NOMO-1 treated with DMSO at 0.1 percent for 48 hours (cell line): Measurements from ENCODE around the gene DOK7.
"Not testable (repeated sequence)": the region's sequence is repeated elsewhere in the genome, so short reads cannot be mapped to it uniquely, and the experiment has no call there.

ENCODE experiments used
- DNase-seq: peaks from one replicate; lab custom pipeline; 2025; ENCODE audit not compliant: unreplicated experiment; lab: John Stamatoyannopoulos, UW

DOK7 gene

DNA sequence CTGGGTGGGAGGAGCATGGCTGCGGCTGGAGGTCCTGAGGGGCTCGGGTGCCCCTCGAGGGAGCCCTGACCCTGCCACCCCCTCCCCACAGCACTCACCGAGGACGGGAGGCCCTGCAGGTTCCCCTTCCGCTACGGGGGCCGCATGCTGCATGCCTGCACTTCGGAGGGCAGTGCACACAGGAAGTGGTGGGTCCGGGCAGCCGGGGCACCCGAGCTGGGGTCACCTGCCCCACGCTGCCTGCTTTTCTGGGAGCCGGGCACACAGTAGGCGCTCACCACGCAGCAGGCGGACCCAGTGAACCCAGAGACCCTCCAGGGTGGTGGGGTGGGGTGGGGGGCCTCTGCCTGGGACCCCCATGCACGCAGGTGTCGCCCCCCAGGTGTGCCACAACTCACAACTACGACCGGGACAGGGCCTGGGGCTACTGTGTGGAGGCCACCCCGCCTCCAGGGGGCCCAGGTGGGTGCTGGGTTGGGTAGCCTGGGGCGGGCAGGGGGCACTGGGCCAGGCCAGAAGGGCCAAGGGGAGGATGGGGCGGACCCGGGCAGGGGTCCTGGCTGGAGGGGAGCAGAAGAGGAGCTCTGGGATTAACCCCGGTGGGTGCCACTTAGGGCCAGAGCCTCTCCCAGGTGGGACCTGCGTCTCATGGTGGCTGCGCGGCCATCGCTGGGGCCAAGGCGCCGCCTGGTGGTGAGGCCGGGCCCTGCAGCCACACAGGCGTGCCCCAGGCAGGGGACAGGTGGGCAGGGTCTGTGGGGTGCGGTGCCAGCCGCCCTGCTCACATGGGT is 20.0 kb upstream of the DOK7 start:
- DNase-seq, result peak; percentile 36

- DNase-seq, result no peak
Measured at GRCh38 chr4:3443750-3444309, 19.3 kb upstream of the DOK7 start.

DNA sequence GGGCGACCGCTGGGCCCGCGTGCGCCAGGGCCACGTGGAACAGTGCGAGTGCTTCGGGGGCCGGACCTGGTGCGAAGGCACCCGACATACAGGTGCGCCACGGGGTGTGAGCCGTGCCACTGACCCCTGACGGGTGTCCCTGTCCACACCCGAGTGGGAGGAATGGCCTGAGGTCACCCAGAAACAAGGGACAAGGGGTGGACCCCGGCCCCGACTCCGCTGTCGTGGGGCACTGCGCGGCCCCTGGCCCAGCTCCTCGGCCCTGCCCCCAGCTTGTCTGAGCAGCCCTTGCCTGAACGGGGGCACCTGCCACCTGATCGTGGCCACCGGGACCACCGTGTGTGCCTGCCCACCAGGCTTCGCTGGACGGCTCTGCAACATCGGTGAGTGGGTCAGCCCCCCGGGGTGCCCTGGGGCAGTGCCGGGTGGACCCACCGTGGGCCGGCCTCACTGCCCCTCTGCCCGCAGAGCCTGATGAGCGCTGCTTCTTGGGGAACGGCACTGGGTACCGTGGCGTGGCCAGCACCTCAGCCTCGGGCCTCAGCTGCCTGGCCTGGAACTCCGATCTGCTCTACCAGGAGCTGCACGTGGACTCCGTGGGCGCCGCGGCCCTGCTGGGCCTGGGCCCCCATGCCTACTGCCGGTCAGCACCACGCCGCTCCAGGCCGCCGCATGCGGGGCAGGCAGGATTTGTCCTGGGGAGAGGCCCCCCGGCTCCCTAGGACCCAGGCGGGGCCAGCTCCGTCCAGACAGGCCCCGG is 18.6 kb upstream of the DOK7 start:
- DNase-seq, result no peak

GRCh38 chr4:3445111-3445820 is 17.8 kb upstream of the DOK7 start:
- no peak for DNase-seq

DNA sequence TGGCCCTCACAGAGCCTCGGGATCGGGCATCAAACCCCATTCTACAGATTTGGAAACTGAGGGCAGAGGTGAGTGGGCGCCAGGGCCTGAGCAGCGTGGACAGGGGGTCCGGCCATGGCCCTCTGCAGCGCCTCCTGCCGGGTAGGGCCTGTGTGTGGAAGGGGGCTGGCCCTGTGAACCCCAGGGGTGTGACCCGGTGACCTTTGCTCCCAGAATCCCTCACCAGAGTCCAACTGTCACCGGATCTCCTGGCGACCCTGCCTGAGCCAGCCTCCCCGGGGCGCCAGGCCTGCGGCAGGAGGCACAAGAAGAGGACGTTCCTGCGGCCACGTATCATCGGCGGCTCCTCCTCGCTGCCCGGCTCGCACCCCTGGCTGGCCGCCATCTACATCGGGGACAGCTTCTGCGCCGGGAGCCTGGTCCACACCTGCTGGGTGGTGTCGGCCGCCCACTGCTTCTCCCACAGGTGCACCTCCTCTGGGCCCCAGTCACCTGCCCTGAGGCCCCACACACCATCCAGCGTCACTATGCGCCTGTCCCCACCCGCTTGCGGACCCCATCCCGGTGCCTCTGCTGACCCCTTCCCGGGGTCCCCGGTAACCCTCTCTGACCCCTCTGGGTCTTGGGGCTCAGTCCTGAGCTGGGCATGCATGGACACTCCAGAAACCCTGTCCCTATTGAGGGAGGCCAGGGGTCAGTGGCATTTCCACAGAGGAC is 17.1 kb upstream of the DOK7 start:
- DNase-seq, result no peak

- no peak for DNase-seq
Measured at GRCh38 chr4:3446631-3447320, 16.3 kb upstream of the DOK7 start.

DNA sequence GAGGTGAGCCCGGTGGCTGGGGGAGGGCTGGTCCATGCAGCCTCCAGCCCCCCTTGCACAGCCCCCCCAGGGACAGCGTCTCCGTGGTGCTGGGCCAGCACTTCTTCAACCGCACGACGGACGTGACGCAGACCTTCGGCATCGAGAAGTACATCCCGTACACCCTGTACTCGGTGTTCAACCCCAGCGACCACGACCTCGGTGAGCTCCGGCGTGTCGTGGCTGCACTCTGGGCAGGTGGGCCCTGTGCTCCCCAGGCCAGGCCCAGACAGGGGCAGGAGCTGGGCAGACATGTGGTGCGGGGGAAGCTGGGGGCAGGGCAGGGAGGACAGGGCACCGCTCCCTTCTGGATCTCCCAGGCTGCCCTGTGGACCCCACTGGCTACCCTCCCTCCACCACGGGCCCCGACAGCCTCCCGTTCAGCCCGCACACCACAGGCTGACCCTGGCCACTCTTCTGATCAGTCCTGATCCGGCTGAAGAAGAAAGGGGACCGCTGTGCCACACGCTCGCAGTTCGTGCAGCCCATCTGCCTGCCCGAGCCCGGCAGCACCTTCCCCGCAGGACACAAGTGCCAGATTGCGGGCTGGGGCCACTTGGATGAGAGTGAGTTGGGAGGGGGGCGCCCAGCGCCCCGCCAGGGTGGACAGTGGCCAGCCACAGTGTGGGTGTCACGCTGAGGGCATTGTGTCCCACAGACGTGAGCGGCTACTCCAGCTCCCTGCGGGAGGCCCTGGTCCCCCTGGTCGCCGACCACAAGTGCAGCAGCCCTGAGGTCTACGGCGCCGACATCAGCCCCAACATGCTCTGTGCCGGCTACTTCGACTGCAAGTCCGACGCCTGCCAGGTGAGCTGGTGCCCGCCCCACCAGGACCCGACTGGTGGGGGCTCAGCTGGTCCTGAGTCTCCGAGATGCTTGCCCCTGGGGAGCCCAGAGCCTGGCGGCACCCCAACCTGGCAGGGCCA is 15.4 kb upstream of the DOK7 start:
- no peak for DNase-seq

GRCh38 chr4:3449047-3449573 is 14.0 kb upstream of the DOK7 start:
- no peak for DNase-seq

DNA sequence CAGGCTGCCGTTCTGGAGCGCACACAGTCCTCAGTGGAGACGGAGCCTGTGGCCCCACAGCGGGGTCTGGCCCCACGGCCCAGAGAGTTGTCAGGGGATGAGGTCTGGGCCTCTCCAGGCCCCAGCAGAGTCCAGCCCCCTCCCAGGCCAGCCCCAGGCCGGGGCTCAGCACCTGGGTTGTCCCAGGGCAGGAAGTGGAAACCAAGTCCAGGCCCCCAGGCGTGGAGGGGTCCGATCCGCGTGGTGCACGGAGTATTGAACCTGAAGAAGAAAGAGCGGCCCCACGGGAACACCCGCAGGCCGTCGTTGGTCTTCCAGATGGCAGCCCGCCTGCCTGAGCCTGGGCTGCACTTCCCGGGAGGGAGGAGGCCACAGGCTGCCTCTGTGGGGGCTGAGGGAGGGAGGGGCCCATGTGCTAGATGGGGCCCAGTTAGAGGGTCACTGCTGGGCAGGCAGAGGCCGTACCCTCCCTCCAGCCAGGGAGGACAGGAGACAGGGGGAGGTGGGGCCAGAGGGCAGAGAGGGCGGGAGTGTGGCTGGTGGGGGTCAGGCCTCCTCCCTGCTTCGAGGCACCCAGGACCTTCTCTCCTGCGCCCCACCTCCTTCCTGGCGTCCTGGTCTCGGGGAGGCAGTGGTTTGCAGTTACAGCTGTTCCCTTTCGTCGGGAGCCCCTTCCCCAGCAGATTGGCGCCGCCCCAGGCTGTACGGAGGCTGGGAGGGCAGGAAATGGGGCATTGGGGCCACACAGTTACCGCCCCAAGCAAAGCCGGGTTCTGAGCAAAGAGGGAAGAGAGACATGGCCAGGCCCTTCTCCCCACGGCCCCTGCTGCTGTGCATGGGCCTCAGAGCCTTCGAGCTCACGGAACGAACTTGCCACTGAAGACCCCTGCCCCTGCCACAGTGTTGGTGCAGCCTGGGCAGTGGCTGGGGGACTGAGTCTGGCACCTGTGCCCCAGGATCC is 13.3 kb upstream of the DOK7 start:
- DNase-seq, result no peak

DNA sequence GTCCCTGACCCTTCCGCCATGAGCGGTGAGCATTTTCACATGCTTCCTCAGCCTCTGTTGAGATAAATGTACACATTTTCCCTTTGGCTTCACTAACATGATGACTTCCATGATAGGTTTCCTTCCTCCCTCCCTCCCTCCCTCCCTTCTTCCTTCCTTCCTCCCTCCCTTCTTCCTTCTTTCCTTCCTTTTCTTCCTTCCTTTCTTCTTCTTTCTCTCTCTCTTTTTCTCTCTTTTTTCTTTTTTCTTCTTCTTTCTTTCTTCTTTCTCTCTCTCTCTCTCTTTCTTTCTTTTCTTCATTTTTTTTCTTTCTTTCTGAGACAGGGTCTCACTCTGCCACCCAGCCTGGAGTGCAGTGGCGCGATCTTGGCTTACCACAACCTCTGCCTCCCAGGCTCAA is 12.5 kb upstream of the DOK7 start:
- no peak for DNase-seq

GRCh38 chr4:3451956-3452355 is 11.2 kb upstream of the DOK7 start:
- no peak for DNase-seq

DNA sequence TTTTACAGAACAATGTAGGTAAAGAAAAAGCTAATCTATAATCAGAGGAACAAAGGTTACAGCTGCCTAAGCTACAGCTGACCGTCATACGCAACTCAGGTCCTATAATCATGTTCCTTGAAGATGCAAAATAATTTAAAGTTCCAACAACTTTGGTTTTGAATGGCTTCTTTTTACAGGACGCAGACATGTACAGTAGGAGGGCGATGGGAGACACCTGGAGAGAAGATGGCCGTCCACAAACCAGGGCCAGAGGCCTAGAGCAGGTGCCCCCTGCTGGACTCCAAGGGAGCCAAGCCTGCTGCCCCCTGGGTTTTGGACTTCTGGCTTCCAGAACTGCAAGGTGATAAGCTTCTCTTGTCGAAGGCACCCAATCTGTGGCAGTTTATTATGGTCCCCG is 10.7 kb upstream of the DOK7 start:
- no peak for DNase-seq

DNA sequence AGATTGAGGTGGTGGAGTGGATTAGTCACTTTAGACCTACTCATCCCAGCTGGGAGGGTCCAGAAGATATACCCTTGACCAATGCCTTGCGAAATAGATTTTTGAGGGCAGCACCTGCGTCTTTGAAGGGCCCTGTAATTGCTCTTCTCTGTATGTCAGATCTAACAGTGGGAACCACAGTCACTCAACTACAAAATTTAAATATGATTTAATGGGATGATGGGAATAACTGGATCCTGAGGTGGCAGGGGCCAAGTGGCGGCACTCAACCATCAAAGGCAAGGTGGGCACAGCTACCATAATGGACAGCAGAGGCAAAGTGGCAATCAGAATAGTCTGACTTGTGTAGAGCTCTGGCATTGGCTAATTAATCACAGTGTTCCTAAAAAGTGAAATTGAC is 7.5 kb upstream of the DOK7 start:
- not testable (repeated sequence) for DNase-seq

DNA sequence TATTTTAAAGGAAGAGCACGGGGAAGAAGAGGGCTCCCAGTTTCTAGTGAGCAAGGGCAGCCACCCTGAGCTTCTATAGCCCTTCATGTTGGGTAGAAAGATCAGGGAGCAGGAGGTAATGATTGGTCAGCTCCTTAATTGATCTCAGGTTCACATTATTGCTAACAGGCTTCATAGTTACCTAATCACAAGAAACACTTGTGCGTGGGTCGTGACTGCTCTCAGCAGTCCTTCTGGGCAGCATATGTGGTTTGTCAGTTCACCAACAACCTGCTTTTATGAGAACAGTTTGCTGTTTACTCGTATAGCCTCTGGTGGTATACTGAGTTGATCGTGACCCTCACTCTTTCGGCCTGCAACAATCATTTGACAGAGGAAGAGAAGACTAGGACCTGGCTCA is 4.7 kb upstream of the DOK7 start:
- no peak for DNase-seq

DNA sequence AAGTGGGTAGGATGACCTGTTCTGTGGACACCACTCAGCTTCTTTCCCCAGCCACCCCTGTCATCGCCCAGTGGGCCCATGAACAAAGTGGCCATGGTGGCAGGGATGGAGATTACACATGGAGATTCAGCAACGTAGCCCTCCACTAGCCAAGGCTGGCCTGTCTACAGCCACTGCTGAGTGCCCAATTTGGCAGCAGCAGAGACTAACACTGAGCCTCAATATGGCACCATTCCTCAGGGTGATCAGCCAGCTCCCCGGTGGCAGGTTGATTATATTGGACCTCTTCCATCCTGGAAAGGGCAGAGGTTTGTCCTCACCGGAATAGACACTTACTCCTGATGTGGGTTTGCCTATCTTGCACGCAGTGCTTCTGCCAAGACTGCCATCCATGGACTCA is 4.0 kb upstream of the DOK7 start:
- DNase-seq, result not testable (repeated sequence)

GRCh38 chr4:3460926-3461325 is 2.2 kb upstream of the DOK7 start:
- no peak for DNase-seq

DNA sequence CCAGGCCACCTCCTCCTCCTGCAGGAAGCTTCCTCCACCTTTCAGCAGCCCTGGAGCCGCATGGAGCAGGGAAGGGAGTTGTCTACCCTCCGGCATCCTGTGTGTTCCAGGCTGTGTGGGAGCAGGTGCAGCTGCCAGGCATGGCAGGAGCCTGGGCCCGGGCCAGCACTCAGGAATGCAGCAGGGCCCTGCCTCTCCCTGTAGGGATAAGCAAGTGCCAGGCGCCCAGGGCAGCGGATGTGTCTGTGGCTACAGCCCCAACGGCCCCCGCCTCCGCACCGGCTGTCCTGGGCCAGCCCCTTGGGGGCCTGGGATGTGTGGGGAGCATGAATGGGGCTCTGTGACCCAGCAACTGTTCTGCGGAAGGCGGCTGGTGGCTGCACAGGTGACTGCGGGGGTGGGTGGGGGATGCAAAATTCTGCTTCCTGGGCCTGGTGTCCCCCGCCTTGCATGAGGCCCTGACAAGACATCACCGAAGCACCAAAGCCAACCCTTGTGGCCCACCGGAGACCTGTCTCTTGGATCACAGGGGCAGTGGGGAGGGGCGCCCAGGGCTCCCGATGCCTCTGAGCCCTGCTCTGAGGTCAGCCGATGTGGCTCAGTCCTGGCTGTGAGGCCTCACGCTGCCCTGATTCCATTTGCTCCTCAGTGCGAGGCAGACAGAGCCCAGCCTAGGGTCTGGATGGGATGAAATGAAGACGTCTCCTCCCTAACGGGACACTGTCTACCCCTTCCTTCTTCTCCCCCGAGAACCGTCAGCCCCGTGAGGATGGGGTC is 1.4 kb upstream of the DOK7 start:
- DNase-seq, result no peak
